H1 (cell line): Measurements from ENCODE around the gene LCN6. TPM values are rescaled to one million over a fixed set of nuclear protein-coding genes. Genes with fewer than 3 reads are reported as not detected.

Experiments used
- CTCF ChIA-PET: fragments of 300-600 bp; sonication (Branson Sonifier 250); formaldehyde crosslinking; loops from one replicate; lab custom pipeline; 2021; ENCODE audit not compliant: partially characterized antibody; lab: Charles Lee
- POLR2A ChIA-PET: fragments of 300-600 bp; sonication (Branson Sonifier 250); formaldehyde crosslinking; loops from one replicate; lab custom pipeline; 2021; ENCODE audit warnings: inconsistent platforms; ENCODE audit not compliant: partially characterized antibody; lab: Charles Lee
- DNase-seq, 2 experiments: peaks; one replicate each; pipeline versions ENCODE4 v3.0.0 to v3.0.0-alpha.2; 2010 to 2022; ENCODE audit warnings: low spot score in 2 of 2, low read depth in 1 of 2, mixed read lengths in 1 of 2
- FAIRE-seq: peaks from 2 replicates; lab custom pipeline; 2011; peaks lifted over from hg19 to GRCh38; lab: Jason Lieb, UNC
- H2AFZ ChIP-seq: 2 replicates; pipeline ENCODE4 v1.8.1; 2012; ENCODE audit warnings: low read length, inconsistent platforms
- H2AK5ac ChIP-seq: 2 replicates; pipeline ENCODE4 v1.6.1; 2013; ENCODE audit warnings: low read depth, low read length
- H2BK120ac ChIP-seq: replicated peaks from 2 replicates; pipeline ENCODE3; 2013; ENCODE audit warnings: low read depth, low read length, inconsistent platforms
- H2BK12ac ChIP-seq: 2 replicates; pipeline ENCODE4 v1.6.1; 2013; ENCODE audit warnings: low read depth, low read length
- H2BK15ac ChIP-seq: 2 replicates; pipeline ENCODE4 v1.6.1; 2013; ENCODE audit warnings: low read length
- H2BK20ac ChIP-seq: 2 replicates; pipeline ENCODE4 v1.6.1; 2013; ENCODE audit warnings: low read length
- H2BK5ac ChIP-seq: 2 replicates; pipeline ENCODE4 v1.6.1; 2013; ENCODE audit warnings: low read depth, low read length
- H3K14ac ChIP-seq: 2 replicates; pipeline ENCODE4 v1.6.1; 2013; ENCODE audit warnings: inconsistent platforms; ENCODE audit not compliant: insufficient read length
- H3K18ac ChIP-seq: 2 replicates; pipeline ENCODE4 v1.6.1; 2013; ENCODE audit warnings: low read length; ENCODE audit errors: extremely low read depth
- H3K23ac ChIP-seq: 2 replicates; pipeline ENCODE4 v1.6.1; 2013; ENCODE audit warnings: inconsistent platforms; ENCODE audit not compliant: insufficient read length
- H3K23me2 ChIP-seq: 2 replicates; pipeline ENCODE4 v1.6.1; 2013; ENCODE audit warnings: low read depth, low read length
- H3K27ac ChIP-seq: 2 replicates; pipeline ENCODE4 v1.6.1; 2011; ENCODE audit warnings: low read depth, low read length, inconsistent platforms
- H3K27me3 ChIP-seq, 4 experiments: replicated peaks in 1 of 4; 1 replicate in 1 of 4; 2 replicates in 3 of 4; pipeline versions ENCODE4 v1.6.1 to v1.8.1; 2011 to 2013; ENCODE audit warnings: low read length in 3 of 4, mild to moderate bottlenecking in 3 of 4, inconsistent platforms in 2 of 4, mixed read lengths in 2 of 4, moderate library complexity in 1 of 4; ENCODE audit not compliant: control insufficient read depth in 3 of 4, insufficient read depth in 3 of 4; ENCODE audit errors: extremely low read depth in 1 of 4
- H3K36me3 ChIP-seq, 4 experiments: 2 replicates each; pipeline versions ENCODE4 v1.6.1 to v1.8.1; 2011 to 2013; ENCODE audit warnings: mild to moderate bottlenecking in 4 of 4, low read length in 3 of 4, moderate library complexity in 2 of 4, control low read depth in 1 of 4, inconsistent platforms in 1 of 4; ENCODE audit not compliant: insufficient read depth in 4 of 4, control insufficient read depth in 2 of 4
- H3K4ac ChIP-seq: replicated peaks from 2 replicates; pipeline ENCODE3; 2013; ENCODE audit warnings: low read length, low read depth, mixed read lengths, inconsistent platforms; ENCODE audit not compliant: insufficient read length
- H3K4me1 ChIP-seq, 4 experiments: replicated peaks in 1 of 4; 1 replicate in 1 of 4; 2 replicates in 3 of 4; pipeline versions ENCODE4 v1.6.1 to v1.8.1; 2011 to 2013; ENCODE audit warnings: low read length in 3 of 4, inconsistent platforms in 2 of 4, mixed read lengths in 1 of 4; ENCODE audit not compliant: insufficient read depth in 4 of 4, control insufficient read depth in 3 of 4
- H3K4me2 ChIP-seq, 2 experiments: 2 replicates each; pipeline versions ENCODE4 v1.6.1 to v1.8.1; 2011 to 2013; ENCODE audit warnings: low read depth in 2 of 2, low read length in 2 of 2, control low read depth in 1 of 2, inconsistent platforms in 1 of 2, mild to moderate bottlenecking in 1 of 2; ENCODE audit not compliant: insufficient read depth in 1 of 2
- H3K4me3 ChIP-seq, 4 experiments: fragments of 200-600, 300-600 bp in 1 of 4; sonication (generic), shearing (Covaris generic), sonication (Bioruptor Twin) in 1 of 4; 2 replicates each; pipeline versions ENCODE4 v1.5.1 to v1.8.1; 2011 to 2016; ENCODE audit warnings: low read length in 4 of 4, low read depth in 3 of 4, control low read depth in 2 of 4, inconsistent platforms in 2 of 4, mild to moderate bottlenecking in 2 of 4, mixed read lengths in 1 of 4, moderate library complexity in 1 of 4; ENCODE audit not compliant: insufficient read depth in 2 of 4; ENCODE audit errors: extremely low read depth in 1 of 4
- H3K56ac ChIP-seq: replicated peaks from 2 replicates; pipeline ENCODE3; 2013; ENCODE audit warnings: low read depth, mild to moderate bottlenecking, mixed read lengths, low read length, inconsistent platforms; ENCODE audit not compliant: insufficient read length
- H3K79me1 ChIP-seq: 2 replicates; pipeline ENCODE4 v1.6.1; 2013; ENCODE audit warnings: low read depth, low read length, control low read depth
- H3K79me2 ChIP-seq, 2 experiments: 2 replicates each; pipeline versions ENCODE4 v1.6.1 to v1.8.1; 2012 to 2013; ENCODE audit warnings: low read length in 2 of 2, mild to moderate bottlenecking in 2 of 2, inconsistent platforms in 1 of 2; ENCODE audit not compliant: insufficient read depth in 2 of 2, control insufficient read depth in 1 of 2
- H3K9ac ChIP-seq, 4 experiments: replicated peaks in 1 of 4; 1 replicate in 1 of 4; 2 replicates in 3 of 4; pipeline versions ENCODE4 v1.6.1 to v1.8.1; 2011 to 2013; ENCODE audit warnings: low read depth in 3 of 4, low read length in 3 of 4, control low read depth in 2 of 4, mild to moderate bottlenecking in 2 of 4, moderate library complexity in 2 of 4, inconsistent platforms in 1 of 4; ENCODE audit errors: extremely low read depth in 1 of 4
- H3K9me3 ChIP-seq, 2 experiments: 2 replicates each; pipeline versions ENCODE4 v1.6.1 to v1.8.1; 2012 to 2013; ENCODE audit warnings: mild to moderate bottlenecking in 2 of 2, moderate library complexity in 2 of 2, control low read depth in 1 of 2, inconsistent platforms in 1 of 2, low read depth in 1 of 2, low read length in 1 of 2, mixed read lengths in 1 of 2; ENCODE audit not compliant: insufficient read depth in 2 of 2
- H4K20me1 ChIP-seq, 2 experiments: replicated peaks in 1 of 2; 2 replicates each; pipeline versions ENCODE3 to v1.8.1; 2011 to 2013; ENCODE audit warnings: inconsistent platforms in 2 of 2, low read length in 2 of 2, mild to moderate bottlenecking in 1 of 2; ENCODE audit not compliant: insufficient read depth in 2 of 2, control insufficient read depth in 1 of 2
- H4K5ac ChIP-seq: 2 replicates; pipeline ENCODE4 v1.6.1; 2013; ENCODE audit warnings: low read length, low read depth, mixed read lengths, inconsistent platforms; ENCODE audit not compliant: insufficient read length
- H4K8ac ChIP-seq: 2 replicates; pipeline ENCODE4 v1.8.0; 2013; ENCODE audit warnings: mild to moderate bottlenecking, moderate library complexity, low read length, inconsistent platforms; ENCODE audit not compliant: insufficient read depth; ENCODE audit errors: extremely low read depth
- H4K91ac ChIP-seq: replicated peaks from 2 replicates; pipeline ENCODE3; 2013; ENCODE audit warnings: low read length, mixed read lengths, inconsistent platforms; ENCODE audit not compliant: insufficient read length
- BCL11A ChIP-seq, 2 experiments: IDR thresholded peaks; one replicate each; pipeline ENCODE4 v1.6.1; 2011; ENCODE audit warnings: low read depth in 2 of 2, low read length in 2 of 2, mild to moderate bottlenecking in 2 of 2
- EP300 ChIP-seq, 2 experiments: IDR thresholded peaks; 1 replicate in 1 of 2; 2 replicates in 1 of 2; pipeline ENCODE4 v1.6.1; 2011 to 2012; ENCODE audit warnings: low read depth in 2 of 2, low read length in 2 of 2, mild to moderate bottlenecking in 2 of 2, borderline replicate concordance in 1 of 2, inconsistent platforms in 1 of 2, moderate library complexity in 1 of 2
- EZH2 ChIP-seq: fragments of 200-600 bp; sonication (generic); IDR thresholded peaks from 2 replicates; pipeline ENCODE4 v1.7.1; 2012; ENCODE audit warnings: low read depth, mild to moderate bottlenecking, moderate library complexity, low read length, inconsistent platforms; ENCODE audit not compliant: severe bottlenecking
- KDM4A ChIP-seq: IDR thresholded peaks from one replicate; pipeline ENCODE4 v1.7.1; 2012; ENCODE audit warnings: low read depth, mild to moderate bottlenecking, moderate library complexity, low read length, inconsistent platforms; ENCODE audit not compliant: severe bottlenecking
- NRF1 ChIP-seq: IDR thresholded peaks from 2 replicates; pipeline ENCODE4 v1.6.1; 2011; ENCODE audit warnings: mild to moderate bottlenecking, low read depth, low read length, improper control_type of control experiment
- POLR2AphosphoS5 ChIP-seq: IDR thresholded peaks from 2 replicates; pipeline ENCODE4 v1.6.1; 2011; ENCODE audit warnings: low read depth, low read length
- RAD21 ChIP-seq, 2 experiments: IDR thresholded peaks in 1 of 2; conservative IDR thresholded peaks in 1 of 2; 2 replicates each; pipeline ENCODE4 v1.6.1; 2011; ENCODE audit warnings: low read depth in 2 of 2, low read length in 2 of 2, improper control_type of control experiment in 1 of 2, inconsistent platforms in 1 of 2, mild to moderate bottlenecking in 1 of 2, moderate library complexity in 1 of 2
- RXRA ChIP-seq: IDR thresholded peaks from 2 replicates; pipeline ENCODE4 v1.6.1; 2011; ENCODE audit warnings: low read depth, mild to moderate bottlenecking, low read length, moderate library complexity; ENCODE audit not compliant: insufficient read depth
- SP1 ChIP-seq: IDR thresholded peaks from 2 replicates; pipeline ENCODE4 v1.6.1; 2011; ENCODE audit warnings: low read depth, low read length
- SP4 ChIP-seq: IDR thresholded peaks from 2 replicates; pipeline ENCODE4 v1.6.1; 2012; ENCODE audit warnings: low read length, inconsistent platforms
- TBP ChIP-seq: IDR thresholded peaks from 2 replicates; pipeline ENCODE4 v1.6.1; 2011; ENCODE audit warnings: low read depth, low read length, improper control_type of control experiment
- TCF12 ChIP-seq: IDR thresholded peaks from 2 replicates; pipeline ENCODE4 v1.6.1; 2011; ENCODE audit warnings: low read depth, mild to moderate bottlenecking, low read length
- WGBS, 2 experiments: shearing (Covaris generic) in 1 of 2; methylation state at CpG; one replicate each; pipeline versions ENCODE4 v1.1.6 to v1.1.7; 2013 to 2015; ENCODE audit warnings: low lambda C conversion rate in 2 of 2, mixed read lengths in 2 of 2, inconsistent platforms in 1 of 2, low coverage in 1 of 2, missing lambda C conversion rate in 1 of 2; ENCODE audit not compliant: insufficient replicate concordance in 2 of 2, insufficient coverage in 1 of 2, insufficient read length in 1 of 2; ENCODE audit errors: extremely low coverage in 1 of 2, missing lambda C conversion rate in 1 of 2; 5-methylcytosine and 5-hydroxymethylcytosine counted together
- polyA plus RNA-seq, 7 experiments: library from polyadenylated mRNA; depleted of rRNA in 3 of 7; stranded (reverse) in 5 of 7; unstranded in 2 of 7; fragments of >200 nt in 5 of 7; fragments of 200-250 nt in 2 of 7; gene quantifications; 1 replicate in 5 of 7; 2 replicates in 1 of 7; 4 replicates in 1 of 7; pipeline versions ENCODE4 v1.2.1 to v1.2.3, GENCODE V29; 2011 to 2013; ENCODE audit warnings: missing spikeins in 2 of 7, mixed read lengths in 2 of 7
- total RNA-seq: library from RNA; stranded (reverse); fragmentation: NEBNext Ultra II Directional; extraction: Animal tissue kit (Norgen Biotek cat#: 25700); gene quantifications from 2 replicates; pipeline ENCODE4 v1.2.1, GENCODE V29; 2021
- TF ChIP-seq, protein P1 (sequence below): IDR thresholded peaks from 2 replicates; pipeline ENCODE4 v1.6.1; 2011; ENCODE audit warnings: low read depth, mild to moderate bottlenecking, low read length; ENCODE audit not compliant: insufficient read depth

Gene LCN6
- total and polyA plus RNA-seq, 2 of the 8 experiments (the other 6 are each of a cell fraction or from before 2014, with no cell fraction given) = not detected

- H3K4ac ChIP-seq = no peak overlapping the region
- no peak overlapping the region for H2AK5ac ChIP-seq
- no peaks in the 10 kb centered on the region for H3K79me1 ChIP-seq
- DNase-seq (no peak), FAIRE-seq (no peak)
- H3K56ac ChIP-seq = no peak overlapping the region
- no peak overlapping the region for H2BK20ac ChIP-seq
- CTCF ChIA-PET = interaction anchor here (1.5 to 2.3 kb wide), 2 partner anchors 14 to 75 kb away, joined by 5 to 8 read pairs; no protein-coding TSS in a partner anchor
- no peaks in the 10 kb centered on the region for H3K9me3 ChIP-seq
- H3K4me1 ChIP-seq = peaks cover 0 to 19% (median 9%) of the 10 kb centered on the region in 4 experiments; a peak in 6 of 7 replicates
- no peak overlapping the region for H2AFZ ChIP-seq
- H3K79me2 ChIP-seq = no peaks in the 10 kb centered on the region
- no peak overlapping the region for H3K18ac ChIP-seq
- no peaks in the 10 kb centered on the region for H4K20me1 ChIP-seq
- no peak overlapping the region for H3K9ac ChIP-seq
- H3K4me2 ChIP-seq = no peak overlapping the region
- H2BK12ac ChIP-seq = no peak overlapping the region
- POLR2A ChIA-PET = interaction anchor here (11.7 kb wide), 1 partner anchor 16 kb away, joined by 137 read pairs; no protein-coding TSS in a partner anchor
- no peak overlapping the region for H2BK120ac ChIP-seq
- no peak overlapping the region for H2BK5ac ChIP-seq
- no peaks in the 10 kb centered on the region; the same call in 1 of the 2 replicates for H3K23me2 ChIP-seq
- H3K27ac ChIP-seq = no peak overlapping the region
- H2BK15ac ChIP-seq = no peak overlapping the region
- no peak overlapping the region for H4K91ac ChIP-seq
- no peak overlapping the region for H3K4me3 ChIP-seq
- H3K23ac ChIP-seq = no peak overlapping the region
- no peaks in the 10 kb centered on the region for H3K36me3 ChIP-seq
- no peak overlapping the region for H4K8ac ChIP-seq
- H4K5ac ChIP-seq = no peak overlapping the region
- 83% methylated on average over 1 of the region's 22 CpGs; no CpG with 5 or more reads in 1 of the 2 experiments for WGBS, 2 experiments
- peaks cover 0 to 4% (median 0%) of the 10 kb centered on the region in 4 experiments; a peak in 2 of 7 replicates for H3K27me3 ChIP-seq
- H3K14ac ChIP-seq = no peak overlapping the region
- TF ChIP-seq NRF1 (no peak), TCF12 (no peak), RXRA (no peak), KDM4A (no peak), SP4 (no peak), TBP (no peak), POLR2AphosphoS5 (no peak), SP1 (no peak), BCL11A (IDR thresholded peaks at IDR 0.05; ENCODE audit: low read depth in 2 of 2, low read length in 2 of 2) (no peak), RAD21 (IDR thresholded peaks at IDR 0.05 in 1 of 2, conservative IDR thresholded peaks at IDR 0.05 in 1 of 2; ENCODE audit: low read depth in 2 of 2, low read length in 2 of 2) (no peak), EP300 (IDR thresholded peaks at IDR 0.05; ENCODE audit: borderline replicate concordance in 1 of 2, low read depth in 2 of 2, low read length in 2 of 2) (no peak), EZH2 (no peak)
- TF ChIP-seq, protein P1, sequence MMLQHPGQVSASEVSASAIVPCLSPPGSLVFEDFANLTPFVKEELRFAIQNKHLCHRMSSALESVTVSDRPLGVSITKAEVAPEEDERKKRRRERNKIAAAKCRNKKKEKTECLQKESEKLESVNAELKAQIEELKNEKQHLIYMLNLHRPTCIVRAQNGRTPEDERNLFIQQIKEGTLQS = no peak
Observed at GRCh38 chr9:136746155-136746490, 2.2 kb downstream of the LCN6 start.
